ENCODE results near the gene C2CD2L. TPM values are rescaled to one million over a fixed set of nuclear protein-coding genes. Genes with fewer than 3 reads are reported as not detected.

C2CD2L gene
- total and polyA plus RNA-seq, 2 of the 4 experiments (the other 2 are of a cell fraction): 2.2 to 8.7 TPM

GRCh38 chr11:119112314-119113020 lies 5.3 kb downstream of the C2CD2L start:
- ChIA-PET CTCF (no interaction called here), POLR2A (ENCODE audit: unreplicated experiment) (no interaction called here)
- Histone ChIP-seq H4K91ac (ENCODE audit: insufficient read depth, low read depth, low read length) (no peak overlapping the region), H2BK120ac (ENCODE audit: low read depth, low read length) (no peak overlapping the region), H3K4me2 (ENCODE audit: low read depth, low read length) (no peak overlapping the region), H3K18ac (ENCODE audit: low read depth, low read length) (no peak overlapping the region), H3K27me3 (ENCODE audit: control insufficient read depth, insufficient read depth, low read length) (no peaks in the 10 kb centered on the region), H2AFZ (replicated peaks; ENCODE audit: low read length, poor library complexity) (no peak overlapping the region), H2BK20ac (ENCODE audit: low read depth, low read length) (no peak overlapping the region), H4K5ac (ENCODE audit: low read depth, low read length) (no peak overlapping the region), H3K9me3 (ENCODE audit: control insufficient read depth, insufficient read depth, low read length) (no peaks in the 10 kb centered on the region), H3K4ac (ENCODE audit: low read depth, low read length) (no peak overlapping the region), H4K8ac (ENCODE audit: low read depth in 2 of 2, low read length in 2 of 2) (no peak overlapping the region), H2BK15ac (ENCODE audit: low read depth, low read length) (no peak overlapping the region), H3K9ac (ENCODE audit: low read depth, low read length) (no peak overlapping the region), H3K23ac (ENCODE audit: low read depth, low read length) (no peak overlapping the region), H3K14ac (replicated peaks; ENCODE audit: low read depth, low read length) (no peak overlapping the region), H4K20me1 (ENCODE audit: insufficient read depth, low read length) (peaks cover 4% of the 10 kb centered on the region; the same call in 1 of the 2 replicates), H3K36me3 (ENCODE audit: control insufficient read depth, insufficient read depth, low read length) (peaks cover 36% of the 10 kb centered on the region), H3K4me1 (ENCODE audit: control insufficient read depth, insufficient read depth, low read length) (peaks cover 6% of the 10 kb centered on the region; the same call in 1 of the 2 replicates), H3K9me1 (ENCODE audit: insufficient read depth, low read length) (peaks cover 10% of the 10 kb centered on the region), H3K56ac (ENCODE audit: extremely low read depth, insufficient read depth, low read length) (no peak overlapping the region), H2BK5ac (ENCODE audit: low read depth, low read length, poor library complexity, severe bottlenecking) (no peak overlapping the region), H3K27ac (ENCODE audit: insufficient read depth, low read length) (no peak overlapping the region), H3K4me3 (ENCODE audit: insufficient read depth, low read depth, low read length) (no peak overlapping the region), H3K79me1 (ENCODE audit: low read depth in 1 of 2, low read length in 2 of 2) (peaks cover 14 to 31% of the 10 kb centered on the region in 2 experiments; a peak in 3 of 4 replicates), H2AK5ac (ENCODE audit: low read depth, low read length) (no peak overlapping the region), H2AK9ac (replicated peaks; ENCODE audit: low read depth, low read length, poor library complexity) (peak overlapping the region; percentile 18)
- DNase-seq: no peak
- TF ChIP-seq MXI1 (IDR thresholded peaks at IDR 0.05; ENCODE audit: borderline replicate concordance, low read depth, low read length) (no peak), MAFK (IDR thresholded peaks at IDR 0.05; ENCODE audit: low read depth, low read length) (no peak), CTCF (conservative IDR thresholded peaks at IDR 0.05; ENCODE audit: low read depth, low read length) (no peak), RCOR1 (IDR thresholded peaks at IDR 0.05; ENCODE audit: insufficient replicate concordance, low read length) (no peak), POLR2A (IDR thresholded peaks at IDR 0.05; ENCODE audit: low read depth, low read length) (no peak), BHLHE40 (IDR thresholded peaks at IDR 0.05; ENCODE audit: low read depth, low read length) (no peak), MAZ (IDR thresholded peaks at IDR 0.05; ENCODE audit: borderline replicate concordance, low read depth, low read length) (no peak), SMC3 (IDR thresholded peaks at IDR 0.05; ENCODE audit: low read depth, low read length) (no peak), NFE2L2 (IDR thresholded peaks at IDR 0.05; ENCODE audit: low read depth, low read length) (no peak), RAD21 (IDR thresholded peaks at IDR 0.05; ENCODE audit: low read length) (no peak)
- TF ChIP-seq, protein P1, sequence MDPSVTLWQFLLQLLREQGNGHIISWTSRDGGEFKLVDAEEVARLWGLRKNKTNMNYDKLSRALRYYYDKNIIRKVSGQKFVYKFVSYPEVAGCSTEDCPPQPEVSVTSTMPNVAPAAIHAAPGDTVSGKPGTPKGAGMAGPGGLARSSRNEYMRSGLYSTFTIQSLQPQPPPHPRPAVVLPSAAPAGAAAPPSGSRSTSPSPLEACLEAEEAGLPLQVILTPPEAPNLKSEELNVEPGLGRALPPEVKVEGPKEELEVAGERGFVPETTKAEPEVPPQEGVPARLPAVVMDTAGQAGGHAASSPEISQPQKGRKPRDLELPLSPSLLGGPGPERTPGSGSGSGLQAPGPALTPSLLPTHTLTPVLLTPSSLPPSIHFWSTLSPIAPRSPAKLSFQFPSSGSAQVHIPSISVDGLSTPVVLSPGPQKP (IDR thresholded peaks at IDR 0.05; ENCODE audit: borderline replicate concordance, low read depth, low read length): no peak
- dilution Hi-C loops (cut with HindIII; ENCODE audit: low sequenced_read_pairs, unreplicated experiment): no loop called here
- intact Hi-C loops (cut with micrococcal nuclease): no loop called here
- no peak for ATAC-seq (ENCODE audit: low read depth)
- no TSS peak for BruUV-seq (replicated peaks)
- 67% methylated on average over 1 of the region's 12 CpGs; no CpG with 5 or more reads in 1 of the 2 experiments for WGBS, 2 experiments (ENCODE audit: extremely low coverage in 2 of 2, insufficient read length in 1 of 2)
- in situ Hi-C loops (cut with MboI; ENCODE audit: low sequenced_read_pairs): no loop called here
